Epithelial cell of prostate (primary cell): ENCODE results near the gene F5.
A peak's percentile ranks its signal among the peaks of the same experiment; 100 is the strongest.
"Not testable (repeated sequence)": the region's sequence is repeated elsewhere in the genome, so short reads cannot be mapped to it uniquely, and the experiment has no call there.

Experiments used
- DNase-seq: peaks from one replicate; pipeline ENCODE4 v3.0.0-alpha.2; 2011; ENCODE audit warnings: low read depth, low spot score
- H3K27ac ChIP-seq: fragments of 450-650 bp; 2 replicates; pipeline ENCODE4 v1.5.1; 2017; ENCODE audit warnings: mild to moderate bottlenecking

F5 gene

GRCh38 chr1:169548282-169548681 is 38.0 kb downstream of the F5 start:
- no peak for DNase-seq
- H3K27ac ChIP-seq: no peak overlapping the region

GRCh38 chr1:169546087-169546995 is 39.9 kb downstream of the F5 start:
- DNase-seq: no peak
- no peak overlapping the region for H3K27ac ChIP-seq

- H3K27ac ChIP-seq: no peak overlapping the region
- no peak for DNase-seq
These were observed 40.8 kb downstream of the F5 start for GRCh38 chr1:169545472-169545871.

- peak; percentile 62 for DNase-seq
- no peak overlapping the region for H3K27ac ChIP-seq
These were observed 47.0 kb downstream of the F5 start for GRCh38 chr1:169538998-169539871.

- H3K27ac ChIP-seq: no peak overlapping the region
- no peak for DNase-seq
These were observed 51.6 kb downstream of the F5 start for GRCh38 chr1:169534653-169535052.

- not testable (repeated sequence) for DNase-seq
These were observed 52.6 kb downstream of the F5 start for GRCh38 chr1:169533528-169534190.

GRCh38 chr1:169530448-169530847 is 55.8 kb downstream of the F5 start:
- H3K27ac ChIP-seq: no peak overlapping the region

More at GRCh38 chr1:169533528-169534190, 52.6 kb downstream of the F5 start:
- H3K27ac ChIP-seq: not testable (repeated sequence)

GRCh38 chr1:169529068-169529642 is 57.1 kb downstream of the F5 start:
- DNase-seq: peak; percentile 73
- H3K27ac ChIP-seq: peak overlapping the region; percentile 55

More at GRCh38 chr1:169530448-169530847, 55.8 kb downstream of the F5 start:
- no peak for DNase-seq

- peak overlapping the region; percentile 55 for H3K27ac ChIP-seq
- DNase-seq: no peak
These were observed 57.8 kb downstream of the F5 start for GRCh38 chr1:169528215-169529067.

GRCh38 chr1:169527451-169528214 is 58.6 kb downstream of the F5 start:
- no peak for DNase-seq
- no peak overlapping the region for H3K27ac ChIP-seq

GRCh38 chr1:169527001-169527400 is 59.3 kb downstream of the F5 start:
- H3K27ac ChIP-seq: no peak overlapping the region
- DNase-seq: no peak

- no peak overlapping the region for H3K27ac ChIP-seq
- no peak for DNase-seq
These were observed 60.0 kb downstream of the F5 start for GRCh38 chr1:169526120-169526832.

- DNase-seq: no peak
- H3K27ac ChIP-seq: no peak overlapping the region
These were observed 60.9 kb downstream of the F5 start for GRCh38 chr1:169525391-169525790.

GRCh38 chr1:169523904-169524303 is 62.4 kb downstream of the F5 start:
- no peak for DNase-seq

GRCh38 chr1:169521226-169521625 is 65.1 kb downstream of the F5 start:
- no peak overlapping the region for H3K27ac ChIP-seq

More at GRCh38 chr1:169523904-169524303, 62.4 kb downstream of the F5 start:
- no peak overlapping the region for H3K27ac ChIP-seq

GRCh38 chr1:169517558-169518186 is 68.6 kb downstream of the F5 start:
- DNase-seq: no peak
- no peak overlapping the region for H3K27ac ChIP-seq

More at GRCh38 chr1:169521226-169521625, 65.1 kb downstream of the F5 start:
- DNase-seq: no peak

GRCh38 chr1:169515641-169516040 is 70.6 kb downstream of the F5 start:
- no peak for DNase-seq
- no peak overlapping the region for H3K27ac ChIP-seq
